ENCODE results near the gene PRDX6. TPM values are rescaled to one million over a fixed set of nuclear protein-coding genes. Genes with fewer than 3 reads are reported as not detected.

Gene PRDX6
- total and polyA plus RNA-seq, 10 of the 15 experiments (the other 5 are each of a cell fraction or from before 2014, with no cell fraction given): 70.7 to 230 (median 138) TPM

- H3K4me3 ChIP-seq: no peak overlapping the region
- H3K27ac ChIP-seq (ENCODE audit: control insufficient read depth, insufficient read depth): no peak overlapping the region
- ChIA-PET POLR2A (interaction anchor here (1.1 kb wide), 1 partner anchor 11 kb away, joined by 3 read pairs; no protein-coding TSS in a partner anchor), CTCF (interaction anchor here (0.6 kb wide), 1 partner anchor 425 kb away, joined by 3 read pairs; no protein-coding TSS in a partner anchor), RAD21 (ENCODE audit: unreplicated experiment) (no interaction called here), SMC1A (ENCODE audit: uncharacterized antibody, unreplicated experiment) (no interaction called here)
- peaks cover 6 to 22% of the 10 kb centered on the region in 2 experiments for H3K36me3 ChIP-seq (ENCODE audit: control insufficient read depth in 2 of 2, insufficient read depth in 2 of 2, low read length in 1 of 2)
- ATAC-seq (no peak), DNase-seq (ENCODE audit: low read depth, low spot score) (no peak), FAIRE-seq (no peak)
- WGBS (ENCODE audit: insufficient coverage, insufficient replicate concordance, low lambda C conversion rate, missing lambda C conversion rate): 96% methylated on average over 5 of the region's 5 CpGs
- intact Hi-C loops (cut with micrococcal nuclease; ENCODE audit: unreplicated experiment) (no loop called here), in situ Hi-C loops (cut with MboI) (no loop called here)
- H3K27me3 ChIP-seq (replicated peaks in 1 of 2; ENCODE audit: control insufficient read depth in 2 of 2, insufficient read depth in 2 of 2, low read length in 1 of 2): no peaks in the 10 kb centered on the region
- BruUV-seq (replicated peaks): no TSS peak
- no peak overlapping the region for H3K9ac ChIP-seq (ENCODE audit: control insufficient read depth, insufficient read depth, low read length)
- no peak overlapping the region for H3K4me2 ChIP-seq (ENCODE audit: control insufficient read depth, insufficient read depth)
- no peaks in the 10 kb centered on the region for H4K20me1 ChIP-seq (ENCODE audit: control insufficient read depth, insufficient read depth)
- no peaks in the 10 kb centered on the region for H3K79me2 ChIP-seq (ENCODE audit: control insufficient read depth, insufficient read depth, low read length)
- H3K9me3 ChIP-seq (replicated peaks; ENCODE audit: control insufficient read depth, insufficient read depth, low read length): no peaks in the 10 kb centered on the region; the same call in 2 of the 3 replicates
- no peaks in the 10 kb centered on the region for H3K4me1 ChIP-seq (ENCODE audit: control insufficient read depth, insufficient read depth, low read length)
- H2AFZ ChIP-seq (ENCODE audit: control insufficient read depth, low read depth, low read length): no peak overlapping the region
- TF ChIP-seq IRF5 (IDR thresholded peaks at IDR 0.05; ENCODE audit: borderline replicate concordance) (no peak), BRCA1 (IDR thresholded peaks at IDR 0.05; ENCODE audit: low read depth, low read length) (no peak), STAT1 (conservative IDR thresholded peaks at IDR 0.05) (no peak), KDM1A (IDR thresholded peaks at IDR 0.05; ENCODE audit: borderline replicate concordance) (no peak), E2F4 (IDR thresholded peaks at IDR 0.05; ENCODE audit: low read depth, low read length) (no peak), SPI1 (IDR thresholded peaks at IDR 0.05; ENCODE audit: borderline replicate concordance, insufficient read depth, low read depth, low read length) (no peak), ZBTB40 (IDR thresholded peaks at IDR 0.05; ENCODE audit: borderline replicate concordance) (no peak), SMAD1 (IDR thresholded peaks at IDR 0.05; ENCODE audit: low read depth, partially characterized antibody) (no peak), RB1 (IDR thresholded peaks at IDR 0.05; ENCODE audit: borderline replicate concordance) (no peak), CEBPZ (IDR thresholded peaks at IDR 0.05; ENCODE audit: low read depth, low read length) (no peak), PAX8 (IDR thresholded peaks at IDR 0.05) (no peak), ZSCAN29 (IDR thresholded peaks at IDR 0.05) (no peak)
- TF ChIP-seq, protein P1, sequence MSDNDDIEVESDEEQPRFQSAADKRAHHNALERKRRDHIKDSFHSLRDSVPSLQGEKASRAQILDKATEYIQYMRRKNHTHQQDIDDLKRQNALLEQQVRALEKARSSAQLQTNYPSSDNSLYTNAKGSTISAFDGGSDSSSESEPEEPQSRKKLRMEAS (IDR thresholded peaks at IDR 0.05; ENCODE audit: low read depth, low read length): no peak
Observed at GRCh38 chr1:173489149-173489600, 12.0 kb downstream of the PRDX6 start.
